RWPE1 (cell line): ENCODE measurements around the gene ZIC2.

Experiments used
- CTCF ChIA-PET: fragments of 350-600 bp; sonication (Branson Sonifier 250); formaldehyde crosslinking; extraction: SDS; loops from one replicate; lab custom pipeline; 2021; lab: Yijun Ruan, JAX
- POLR2A ChIA-PET: fragments of 400-600 bp; formaldehyde crosslinking; extraction: SDS; loops from one replicate; lab custom pipeline; 2020; ENCODE audit warnings: antibody characterized with exemption; ENCODE audit not compliant: low non-redundant PET; lab: Yijun Ruan, JAX
- DNase-seq: peaks from one replicate; pipeline ENCODE4 v3.0.0; 2012; ENCODE audit warnings: low spot score
- H3K27ac ChIP-seq: fragments of 450-650 bp; 2 replicates; pipeline ENCODE4 v1.5.1; 2017
- CTCF ChIP-seq: fragments of 450-650 bp; conservative IDR thresholded peaks from 2 replicates; pipeline ENCODE4 v1.5.1; 2017; ENCODE audit warnings: low read depth, mild to moderate bottlenecking

Gene ZIC2

GRCh38 chr13:99992949-99993351 is 11.4 kb downstream of the ZIC2 start:
- no peak for DNase-seq
- H3K27ac ChIP-seq = no peak overlapping the region
- POLR2A ChIA-PET = no interaction called here
- CTCF ChIA-PET = no interaction called here
- TF ChIP-seq CTCF = no peak

- H3K27ac ChIP-seq = no peak overlapping the region
- ChIA-PET CTCF (no interaction called here), POLR2A (no interaction called here)
- DNase-seq = no peak
- no peak for TF ChIP-seq CTCF
Measured at GRCh38 chr13:99993660-99994637, 12.4 kb downstream of the ZIC2 start.

GRCh38 chr13:99994638-99995020 is 13.0 kb downstream of the ZIC2 start:
- CTCF ChIA-PET = no interaction called here
- POLR2A ChIA-PET = no interaction called here
- no peak for DNase-seq
- no peak for TF ChIP-seq CTCF
- H3K27ac ChIP-seq = no peak overlapping the region

- no peak for DNase-seq
- CTCF ChIA-PET = no interaction called here
- no peak for TF ChIP-seq CTCF
- H3K27ac ChIP-seq = no peak overlapping the region
- POLR2A ChIA-PET = no interaction called here
Measured at GRCh38 chr13:99995104-99995588, 13.6 kb downstream of the ZIC2 start.

GRCh38 chr13:99995589-99996380 is 14.2 kb downstream of the ZIC2 start:
- DNase-seq = no peak

More at GRCh38 chr13:99995589-99996380, 14.2 kb downstream of the ZIC2 start:
- no peak for TF ChIP-seq CTCF
- POLR2A ChIA-PET = no interaction called here
- no peak overlapping the region for H3K27ac ChIP-seq
- CTCF ChIA-PET = no interaction called here
